HepG2 (cell line): ENCODE results near the gene LHPP. TPM values are rescaled to one million over a fixed set of nuclear protein-coding genes. Genes with fewer than 3 reads are reported as not detected.

Experiments
- ATAC-seq: fragments of 200-7000 bp; cut with Tn5 transposase; 3 replicates; pipeline ENCODE4 v1.9.1; 2020; ENCODE audit warnings: mild to moderate bottlenecking, moderate library complexity
- BruUV-seq: library from RNA; stranded (reverse); fragments of 400-500 nt; replicated peaks from 2 replicates; lab custom pipeline; 2021; lab: Mats Ljungman, UMichigan
- CTCF ChIA-PET: fragments of 300-600 bp; formaldehyde crosslinking; extraction: SDS; loops from one replicate; lab custom pipeline; 2021; ENCODE audit warnings: low total read pairs, inconsistent platforms, low intra/inter-chr PET ratio; lab: Yijun Ruan, JAX
- POLR2A ChIA-PET: fragments of 350-600 bp; sonication (Branson Sonifier 250); formaldehyde crosslinking; loops from one replicate; lab custom pipeline; 2020; ENCODE audit warnings: antibody characterized with exemption, inconsistent platforms; lab: Yijun Ruan, JAX
- DNase-seq: peaks from one replicate; pipeline ENCODE4 v3.0.0-alpha.2; 2015; ENCODE audit warnings: low spot score
- FAIRE-seq: peaks from 3 replicates; lab custom pipeline; 2011; peaks lifted over from hg19 to GRCh38; lab: Jason Lieb, UNC
- H2AFZ ChIP-seq: one replicate; pipeline ENCODE4 v1.6.1; 2011; ENCODE audit warnings: low read length, inconsistent platforms
- H3K27ac ChIP-seq: fragments of 300-600 bp; 3 replicates; pipeline ENCODE4 v1.8.0; 2011; ENCODE audit warnings: mixed run types, mild to moderate bottlenecking, mixed read lengths, low read length, inconsistent platforms; ENCODE audit not compliant: insufficient read depth; ENCODE audit errors: extremely low read length
- H3K27me3 ChIP-seq, 2 experiments: fragments of 200-600 bp in 1 of 2; 2 replicates in 1 of 2; 3 replicates in 1 of 2; pipeline versions ENCODE4 v1.6.0 to v1.8.0; 2011; ENCODE audit warnings: low read length in 2 of 2, mild to moderate bottlenecking in 2 of 2, moderate library complexity in 2 of 2, inconsistent platforms in 1 of 2; ENCODE audit not compliant: insufficient read depth in 2 of 2, control insufficient read depth in 1 of 2
- H3K36me3 ChIP-seq, 2 experiments: fragments of 200-600 bp in 1 of 2; replicated peaks in 1 of 2; 2 replicates in 1 of 2; 3 replicates in 1 of 2; pipeline versions ENCODE4 v1.5.1 to v1.8.0; 2011; ENCODE audit warnings: low read length in 2 of 2, inconsistent platforms in 1 of 2; ENCODE audit not compliant: insufficient read depth in 2 of 2, control insufficient read depth in 1 of 2
- H3K4me1 ChIP-seq: 2 replicates; pipeline ENCODE4 v1.5.1; 2012; ENCODE audit warnings: low read length, inconsistent platforms; ENCODE audit not compliant: insufficient read depth
- H3K4me2 ChIP-seq: 2 replicates; pipeline ENCODE4 v1.6.0; 2011; ENCODE audit warnings: low read depth, low read length, inconsistent platforms
- H3K4me3 ChIP-seq, 3 experiments: fragments of 200-600 bp in 1 of 3; sonication (generic), shearing (Covaris generic) in 1 of 3; replicated peaks in 1 of 3; 2 replicates each; pipeline ENCODE4 v1.5.1; 2011 to 2016; ENCODE audit warnings: low read length in 3 of 3, inconsistent platforms in 2 of 3, low read depth in 2 of 3, mild to moderate bottlenecking in 2 of 3, control low read depth in 1 of 3, mixed read lengths in 1 of 3; ENCODE audit not compliant: insufficient read depth in 1 of 3
- H3K79me2 ChIP-seq: one replicate; pipeline ENCODE4 v1.6.1; 2011; ENCODE audit warnings: low read length, inconsistent platforms; ENCODE audit not compliant: insufficient read depth
- H3K9ac ChIP-seq: 2 replicates; pipeline ENCODE4 v1.6.0; 2011; ENCODE audit warnings: mild to moderate bottlenecking, low read depth, low read length, inconsistent platforms; ENCODE audit not compliant: insufficient read depth
- H3K9me3 ChIP-seq: 2 replicates; pipeline ENCODE4 v1.5.1; 2012; ENCODE audit warnings: mild to moderate bottlenecking, low read length
- H4K20me1 ChIP-seq: 2 replicates; pipeline ENCODE4 v1.6.0; 2011; ENCODE audit warnings: inconsistent platforms, mild to moderate bottlenecking, low read length, moderate library complexity; ENCODE audit not compliant: insufficient read depth
- MNT ChIP-seq: fragments of 450-650 bp; IDR thresholded peaks from 2 replicates; pipeline ENCODE4 v1.6.1; 2016
- MTF1 ChIP-seq: sonication (generic); formaldehyde crosslinking; IDR thresholded peaks from 2 replicates; pipeline ENCODE4 v1.5.0; 2020; ENCODE audit warnings: missing genetic modification reagents
- NFKBIZ ChIP-seq: IDR thresholded peaks from 2 replicates; pipeline ENCODE4 v1.6.1; 2018; ENCODE audit warnings: missing genetic modification reagents, missing compliant biosample characterization
- ZMYM4 ChIP-seq: sonication (generic); formaldehyde crosslinking; IDR thresholded peaks from 2 replicates; pipeline ENCODE4 v1.8.1; 2023; ENCODE audit warnings: mild to moderate bottlenecking, missing genetic modification reagents
- ZNF264 ChIP-seq: sonication (generic); formaldehyde crosslinking; IDR thresholded peaks from 2 replicates; pipeline ENCODE4 v1.4.0; 2020; ENCODE audit warnings: missing genetic modification reagents
- ZSCAN9 ChIP-seq: IDR thresholded peaks from 2 replicates; pipeline ENCODE4 v1.6.1; 2016; ENCODE audit warnings: borderline replicate concordance
- WGBS: methylation state at CpG from one replicate; pipeline ENCODE4 v1.1.6; 2017; ENCODE audit warnings: low lambda C conversion rate; 5-methylcytosine and 5-hydroxymethylcytosine counted together
- in situ Hi-C: cut with HindIII; loops from 2 replicates; pipeline ENCODE4 v1.10.0; 2017; ENCODE audit warnings: low pct_unique_long_range_greater_than_20kb; ENCODE audit not compliant: extremely low pct_ligation_motif_present
- intact Hi-C: fragments of 100-400 bp; cut with micrococcal nuclease; formaldehyde crosslinking; loops from one replicate; pipeline ENCODE4 v1.10.0; 2022; ENCODE audit not compliant: unreplicated experiment
- polyA plus RNA-seq, 8 experiments: library from polyadenylated mRNA; depleted of rRNA in 3 of 8; stranded (reverse) in 7 of 8; unstranded in 1 of 8; fragments of >200 nt; fragmentation: Illumina TruSeq in 4 of 8; extraction: Trizol in 4 of 8; gene quantifications; 2 replicates each; pipeline versions ENCODE4 v1.2.1 to v1.2.3, GENCODE V29; 2011 to 2016; ENCODE audit warnings: low read depth in 4 of 8, missing spikeins in 1 of 8, mixed read lengths in 1 of 8; ENCODE audit not compliant: insufficient read depth in 1 of 8
- total RNA-seq, 5 experiments: library from RNA; depleted of rRNA; stranded (reverse); fragments of >200 nt; fragmentation: Illumina TruSeq; extraction: Trizol; gene quantifications; 2 replicates each; pipeline ENCODE4 v1.2.3, GENCODE V29; 2016; ENCODE audit warnings: low read depth in 1 of 5

LHPP gene
- total and polyA plus RNA-seq, 2 of the 13 experiments (the other 11 are each of a cell fraction or from before 2014, with no cell fraction given), result 5.2 to 13.1 TPM

- TF ChIP-seq MNT (0 out of 2 replicates have a peak, but pooled peaks have one; percentile 3), ZNF264 (CRISPR knock-in tag) (no peak)
Observed at GRCh38 chr10:124606822-124607221, 145.2 kb downstream of the LHPP start (continued).

DNA sequence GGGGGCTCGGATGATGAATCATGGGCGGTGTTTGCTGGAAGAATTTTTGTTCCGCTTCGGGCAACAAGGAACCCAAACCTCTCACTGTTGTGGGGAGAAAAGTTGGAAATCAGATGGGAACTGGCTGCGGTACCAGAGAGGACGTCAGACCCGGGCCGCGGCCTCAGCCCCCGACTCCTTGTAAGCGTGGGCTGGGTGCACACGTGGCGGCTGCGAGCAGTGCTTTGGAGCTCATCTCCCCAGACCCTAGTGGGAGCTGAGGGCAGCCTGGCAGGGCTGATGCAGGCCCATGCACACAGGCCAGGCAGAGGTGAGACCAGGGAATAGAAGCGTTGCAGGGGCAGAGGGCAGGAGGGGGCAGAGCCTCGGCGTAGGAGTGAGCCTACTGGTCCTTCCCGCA, 146.1 kb downstream of the LHPP start:
- Histone ChIP-seq H3K27ac (no peak overlapping the region), H3K36me3 (no peaks in the 10 kb centered on the region), H3K4me2 (no peak overlapping the region), H3K4me1 (peaks cover 54% of the 10 kb centered on the region), H3K79me2 (no peaks in the 10 kb centered on the region), H3K27me3 (no peaks in the 10 kb centered on the region), H2AFZ (no peak overlapping the region), H4K20me1 (no peaks in the 10 kb centered on the region), H3K9ac (no peak overlapping the region), H3K4me3 (no peak overlapping the region), H3K9me3 (no peaks in the 10 kb centered on the region)
- DNase-seq, result no peak
- no TSS peak for BruUV-seq
- ChIA-PET CTCF (no interaction called here), POLR2A (no interaction called here)
- no peak for TF ChIP-seq MTF1
- no peak for TF ChIP-seq NFKBIZ (CRISPR knock-in tag)
- TF ChIP-seq ZMYM4, result no peak
- TF ChIP-seq ZSCAN9 (CRISPR knock-in tag), result no peak
- in situ Hi-C loops, result no loop called here
- FAIRE-seq, result no peak
- 87% methylated on average over 14 of the region's 18 CpGs for WGBS
- no peak for ATAC-seq
- intact Hi-C loops, result loop anchor here (2.0 to 5.0 kb wide), 4 partner anchors 19 to 135 kb away; partner anchors contain the start of gene FAM53B
